ENCODE measurements around the gene RTN4R. TPM values are rescaled to one million over a fixed set of nuclear protein-coding genes. Genes with fewer than 3 reads are reported as not detected.

RTN4R gene
- polyA plus RNA-seq, 10 donors: 6.3 to 13.1 (median 10.9) TPM

- no peak for DNase-seq
Measured at GRCh38 chr22:20230777-20231420, 37.2 kb downstream of the RTN4R start.

GRCh38 chr22:20229916-20230775, 38.0 kb downstream of the RTN4R start:
- no peak for DNase-seq

GRCh38 chr22:20228939-20229272, 39.2 kb downstream of the RTN4R start:
- no peak for DNase-seq

GRCh38 chr22:20228055-20228938, 39.8 kb downstream of the RTN4R start:
- peak in 1 of 3 donors; percentile 42 for DNase-seq

DNA sequence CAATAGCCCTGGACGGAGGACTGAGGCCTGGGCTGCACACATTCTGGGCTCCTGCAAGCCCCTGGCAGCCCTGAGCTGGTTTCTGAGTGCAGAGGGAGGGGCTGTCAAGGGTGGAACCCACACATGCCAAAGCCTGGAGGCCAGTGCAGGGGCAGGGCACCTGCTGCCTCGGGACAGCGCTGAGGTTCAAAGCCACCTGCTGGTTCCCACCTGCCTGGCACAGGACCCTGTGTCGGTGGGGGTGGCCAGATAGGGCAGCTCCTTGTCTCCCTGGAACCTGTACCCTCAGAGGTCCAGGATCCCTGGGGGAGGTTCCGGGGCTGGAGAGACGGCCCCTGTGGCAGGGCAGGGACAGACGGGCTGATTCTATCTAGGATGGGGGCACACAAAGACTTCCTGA, 40.8 kb downstream of the RTN4R start:
- no peak for DNase-seq

DNA sequence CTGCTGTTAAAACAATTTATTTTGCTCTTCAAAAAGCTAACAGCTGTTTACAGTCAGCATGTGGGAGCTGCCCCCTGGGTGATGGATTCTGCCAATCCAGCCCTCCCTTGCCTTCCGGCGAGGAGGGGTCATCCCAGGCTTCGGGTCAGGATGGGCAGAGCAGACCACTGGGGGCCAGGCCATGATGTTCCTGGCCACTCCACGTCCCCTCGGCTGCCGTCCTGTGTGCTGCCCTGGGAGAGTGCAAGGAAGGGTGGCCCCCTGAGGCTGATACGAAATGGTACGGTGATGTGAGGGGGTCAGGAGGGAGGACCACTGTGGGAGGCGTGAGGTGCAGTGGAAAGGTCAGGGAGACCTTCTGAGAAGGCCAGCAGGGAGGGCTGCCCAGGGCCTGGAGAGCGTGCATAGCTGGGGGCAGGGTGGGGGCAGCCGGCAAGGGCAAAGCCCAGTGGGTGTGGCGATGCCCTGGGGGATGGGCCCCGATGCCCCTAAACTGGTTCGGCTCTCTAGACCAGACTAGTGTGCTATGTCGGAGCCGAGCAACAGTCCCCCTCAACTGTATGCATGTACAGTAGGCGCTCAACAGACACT, 41.3 kb downstream of the RTN4R start:
- DNase-seq: peak in 1 of 3 donors; percentile 33

- no peak for DNase-seq
Measured at GRCh38 chr22:20226077-20226716, 41.9 kb downstream of the RTN4R start.

GRCh38 chr22:20225693-20225966, 42.5 kb downstream of the RTN4R start:
- no peak for DNase-seq

GRCh38 chr22:20224917-20225692, 43.0 kb downstream of the RTN4R start:
- no peak for DNase-seq

DNA sequence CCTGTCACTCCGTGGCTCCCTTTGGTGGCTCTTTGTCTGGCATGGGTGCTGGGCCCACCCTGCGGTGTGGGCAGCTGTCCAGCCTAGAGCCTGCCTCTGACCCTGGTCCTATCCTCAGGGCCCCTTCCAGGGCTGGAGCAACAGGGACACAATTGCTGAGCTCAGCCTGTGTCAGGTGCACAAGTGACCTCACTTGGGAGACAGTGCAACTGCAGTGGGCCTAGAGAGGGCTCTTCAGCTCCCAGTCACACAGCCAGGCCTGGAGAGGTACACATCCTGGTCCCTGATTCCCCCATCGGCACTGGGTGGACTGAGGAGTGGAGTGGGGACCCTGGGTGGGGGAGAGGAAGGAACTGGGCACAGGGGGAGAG, 43.9 kb downstream of the RTN4R start:
- no peak for DNase-seq

DNA sequence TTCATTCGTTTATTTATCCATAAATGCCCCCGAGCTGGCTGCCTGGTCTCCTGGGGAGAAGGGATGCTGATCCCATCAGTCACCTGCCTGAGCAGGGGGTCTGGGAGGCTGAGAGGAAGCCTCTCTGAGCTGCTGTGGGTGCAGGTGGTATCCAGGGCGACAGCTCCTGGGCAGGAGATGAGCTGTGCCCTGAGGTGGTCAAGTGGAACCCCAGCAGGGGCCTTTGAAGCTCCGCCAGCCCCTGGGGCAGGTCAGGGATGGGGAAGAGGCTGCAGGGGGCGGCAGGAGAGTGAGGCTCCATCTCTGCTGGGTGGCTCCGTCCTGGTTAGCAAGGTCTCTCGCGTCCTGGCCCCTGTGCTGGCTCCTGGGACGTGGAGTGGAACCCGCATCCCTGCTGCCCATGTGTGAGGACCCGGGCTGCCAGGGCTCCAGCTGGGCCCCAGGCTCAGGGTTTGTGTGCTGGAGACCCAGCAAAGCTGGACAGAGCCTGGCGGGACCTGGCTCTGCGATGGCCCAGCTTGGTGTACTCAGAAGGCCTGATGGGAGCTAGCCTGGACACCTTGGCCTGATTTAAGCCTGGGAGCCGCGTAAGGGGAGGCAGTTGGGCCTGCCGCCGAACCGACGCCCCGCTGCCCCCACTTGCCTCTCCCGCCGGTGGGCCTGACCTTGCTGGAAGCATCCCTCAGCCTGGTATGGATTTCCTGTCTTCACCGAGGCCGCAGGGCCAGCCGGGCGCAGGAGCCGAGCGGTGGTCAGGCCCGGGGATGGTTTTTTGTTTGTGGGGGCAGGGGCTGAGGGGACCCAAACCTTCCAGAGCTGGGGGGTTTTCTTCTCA, 44.5 kb downstream of the RTN4R start:
- no peak for DNase-seq

DNA sequence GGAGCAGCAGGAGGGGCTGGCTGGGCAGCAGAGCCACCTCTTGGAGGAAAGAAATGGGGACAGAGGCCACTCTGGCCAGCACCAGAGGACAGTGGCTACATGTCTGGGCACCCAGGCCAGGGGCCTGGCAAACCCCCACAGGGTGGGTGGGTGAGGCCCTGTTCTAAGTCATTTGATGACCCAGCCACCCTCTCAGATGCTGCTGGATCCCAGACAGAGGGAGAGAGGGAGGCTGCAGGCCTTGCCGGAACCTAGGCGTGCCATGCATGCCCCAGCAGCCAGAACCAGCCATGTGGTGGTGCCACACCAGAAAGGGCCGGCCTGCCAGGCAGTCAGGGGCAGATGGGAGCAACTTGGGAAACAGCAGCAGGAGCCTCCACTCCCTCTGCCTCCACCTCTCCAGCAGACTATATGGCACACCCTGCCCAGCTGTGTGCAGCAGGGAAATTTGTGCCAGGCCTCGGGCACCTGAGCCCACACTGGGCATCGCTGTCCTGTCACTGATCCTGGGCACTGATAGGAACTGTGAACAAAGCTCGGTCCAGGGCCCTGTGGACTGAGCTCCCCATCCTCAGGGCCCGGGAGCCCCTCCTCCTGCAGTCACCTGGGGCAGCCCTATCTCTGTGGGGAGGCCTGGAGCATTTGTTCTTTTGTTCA, 45.2 kb downstream of the RTN4R start:
- DNase-seq: no peak

DNA sequence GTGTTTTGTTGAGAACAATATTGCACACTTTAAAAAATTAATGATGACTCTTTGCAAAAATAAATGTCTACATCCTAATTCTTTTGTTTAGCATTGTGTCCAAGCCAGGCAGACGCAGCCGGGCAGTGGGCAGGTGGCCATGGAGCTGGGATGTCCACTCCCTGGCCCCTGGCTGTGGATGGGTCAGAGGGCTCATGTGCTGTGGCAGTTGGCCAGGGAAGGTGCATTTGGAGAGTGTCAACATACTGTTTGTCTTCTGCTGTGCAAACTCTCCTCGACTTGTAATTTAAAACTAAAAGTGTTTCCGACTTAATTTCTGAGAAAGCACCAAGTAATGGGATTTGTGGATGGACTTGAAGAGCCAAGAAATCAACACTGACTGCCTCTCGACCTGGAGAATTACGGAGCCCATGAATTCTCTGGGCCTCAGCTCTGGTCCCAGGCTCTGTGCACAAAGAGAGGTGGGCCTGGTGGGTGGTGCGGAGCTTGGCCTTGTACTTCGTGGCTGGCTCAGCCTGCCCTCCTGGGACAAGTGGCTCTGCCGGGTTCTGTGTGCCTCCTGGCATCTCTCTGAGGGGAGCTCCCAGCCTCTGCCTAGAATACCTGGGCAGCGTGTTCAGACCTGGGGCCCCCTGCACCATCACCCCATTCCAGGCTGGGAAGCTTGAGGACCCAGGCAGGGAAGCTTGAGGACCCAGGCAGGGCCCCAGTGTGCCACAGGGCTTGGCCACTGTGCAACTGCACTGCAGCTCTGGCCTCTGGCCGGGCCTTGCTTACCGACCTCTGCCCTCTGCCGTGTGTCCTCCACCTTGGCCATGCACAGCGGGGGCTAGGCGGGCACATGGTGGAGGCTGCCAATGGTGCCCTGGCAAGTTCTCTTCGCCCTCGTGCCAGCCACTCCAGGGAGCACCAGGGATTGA, 46.4 kb downstream of the RTN4R start:
- DNase-seq: no peak

- no peak for DNase-seq
Measured at GRCh38 chr22:20220629-20221026, 47.5 kb downstream of the RTN4R start.

GRCh38 chr22:20219667-20220628, 48.2 kb downstream of the RTN4R start:
- DNase-seq: no peak

GRCh38 chr22:20218987-20219386, 49.1 kb downstream of the RTN4R start:
- DNase-seq: no peak

- no peak for DNase-seq
Measured at GRCh38 chr22:20218326-20218872, 49.7 kb downstream of the RTN4R start.
